Esophagus squamous epithelium (tissue), 4 donors: ENCODE data around the gene LTN1.

Experiments
- CTCF ChIP-seq, 6 experiments: fragments of 450-650 bp in 4 of 6; fragments of 200-600 bp in 2 of 6; sonication (generic) in 2 of 6; IDR thresholded peaks; one replicate each; pipeline ENCODE4 v1.5.1; 2016 to 2019; ENCODE audit warnings: antibody characterized with exemption in 6 of 6, mild to moderate bottlenecking in 4 of 6, moderate library complexity in 4 of 6
- POLR2A ChIP-seq, 4 donors: fragments of 450-650 bp; IDR thresholded peaks; one replicate each; pipeline ENCODE4 v1.6.1; 2017; ENCODE audit warnings: antibody characterized with exemption in 4 of 4, mild to moderate bottlenecking in 4 of 4, moderate library complexity in 3 of 4

- TF ChIP-seq CTCF (IDR thresholded peaks at IDR 0.05) (no peak), POLR2A (IDR thresholded peaks at IDR 0.05) (no peak)
These were observed 40.6 kb upstream of the LTN1 start for GRCh38 chr21:29033301-29033700.
